Liver (tissue), 9 donors: ENCODE data around the gene VCAM1. TPM values are rescaled to one million over a fixed set of nuclear protein-coding genes. Genes with fewer than 3 reads are reported as not detected.

Experiments
- DNase-seq: peaks from one replicate; pipeline ENCODE4 v3.0.0-alpha.2; 2017; ENCODE audit warnings: low spot score
- H3K27ac ChIP-seq, 2 donors: one replicate each; pipeline ENCODE4 v1.7.0; 2013; ENCODE audit warnings: inconsistent platforms in 2 of 2, low read length in 2 of 2, control low read depth in 1 of 2, low read depth in 1 of 2, mild to moderate bottlenecking in 1 of 2
- H3K27me3 ChIP-seq, 4 donors: one replicate each; pipeline versions ENCODE4 v1.6.1 to v1.7.0; 2013; ENCODE audit warnings: low read length in 3 of 4, inconsistent platforms in 1 of 4, mild to moderate bottlenecking in 1 of 4, moderate library complexity in 1 of 4; ENCODE audit not compliant: control insufficient read depth in 4 of 4, insufficient read depth in 4 of 4
- H3K36me3 ChIP-seq, 4 donors: one replicate each; pipeline versions ENCODE4 v1.6.1 to v1.7.0; 2013; ENCODE audit warnings: low read length in 3 of 4, mild to moderate bottlenecking in 3 of 4, low read depth in 1 of 4, moderate library complexity in 1 of 4; ENCODE audit not compliant: control insufficient read depth in 4 of 4, insufficient read depth in 3 of 4
- H3K4me1 ChIP-seq, 4 donors: one replicate each; pipeline versions ENCODE4 v1.6.1 to v1.7.0; 2013; ENCODE audit warnings: low read length in 3 of 4, mild to moderate bottlenecking in 3 of 4, moderate library complexity in 1 of 4; ENCODE audit not compliant: control insufficient read depth in 4 of 4, insufficient read depth in 4 of 4
- H3K4me3 ChIP-seq, 3 donors: one replicate each; pipeline versions ENCODE4 v1.6.1 to v1.7.0; 2013; ENCODE audit warnings: low read length in 3 of 3, control low read depth in 1 of 3, low read depth in 1 of 3, mild to moderate bottlenecking in 1 of 3
- H3K9ac ChIP-seq, 2 donors: one replicate each; pipeline ENCODE4 v1.7.0; 2013; ENCODE audit warnings: low read length in 2 of 2, mild to moderate bottlenecking in 2 of 2, moderate library complexity in 2 of 2, control low read depth in 1 of 2, low read depth in 1 of 2
- H3K9me3 ChIP-seq, 4 donors: one replicate each; pipeline versions ENCODE4 v1.6.1 to v1.7.0; 2013; ENCODE audit warnings: low read length in 3 of 4; ENCODE audit not compliant: control insufficient read depth in 4 of 4
- EGR1 ChIP-seq, 2 donors: IDR thresholded peaks; 2 replicates each; pipeline ENCODE4 v1.6.1; 2016 to 2018; ENCODE audit warnings: antibody characterized with exemption in 2 of 2, low read depth in 2 of 2
- FOXA1 ChIP-seq: IDR thresholded peaks from 2 replicates; pipeline ENCODE4 v1.6.1; 2016; ENCODE audit warnings: antibody characterized with exemption
- FOXA2 ChIP-seq: IDR thresholded peaks from 2 replicates; pipeline ENCODE4 v1.6.1; 2016; ENCODE audit warnings: antibody characterized with exemption
- GABPA ChIP-seq, 2 donors: IDR thresholded peaks in 1 of 2; conservative IDR thresholded peaks in 1 of 2; 2 replicates each; pipeline ENCODE4 v1.6.1; 2016; ENCODE audit warnings: antibody characterized with exemption in 2 of 2, mild to moderate bottlenecking in 1 of 2, moderate library complexity in 1 of 2
- HNF4A ChIP-seq, 2 donors: conservative IDR thresholded peaks; 2 replicates each; pipeline ENCODE4 v1.6.1; 2016; ENCODE audit warnings: antibody characterized with exemption in 2 of 2, mild to moderate bottlenecking in 2 of 2
- NR2F2 ChIP-seq: IDR thresholded peaks from 2 replicates; pipeline ENCODE4 v1.6.1; 2016; ENCODE audit warnings: antibody characterized with exemption
- RAD21 ChIP-seq, 2 donors: IDR thresholded peaks; 2 replicates each; pipeline ENCODE4 v1.6.1; 2016; ENCODE audit warnings: antibody characterized with exemption in 2 of 2, mild to moderate bottlenecking in 2 of 2
- RXRA ChIP-seq, 2 donors: IDR thresholded peaks; 2 replicates each; pipeline ENCODE4 v1.6.1; 2017 to 2018; ENCODE audit warnings: antibody characterized with exemption in 2 of 2, mild to moderate bottlenecking in 1 of 2
- SP1 ChIP-seq: IDR thresholded peaks from 2 replicates; pipeline ENCODE4 v1.6.1; 2018; ENCODE audit warnings: antibody characterized with exemption, mild to moderate bottlenecking
- TAF1 ChIP-seq: conservative IDR thresholded peaks from 2 replicates; pipeline ENCODE4 v1.6.1; 2016; ENCODE audit warnings: antibody characterized with exemption, mild to moderate bottlenecking
- YY1 ChIP-seq: IDR thresholded peaks from 2 replicates; pipeline ENCODE4 v1.6.1; 2016; ENCODE audit warnings: antibody characterized with exemption, mild to moderate bottlenecking
- WGBS: extraction: QIAGEN DNeasy Blood & Tissue Kit; methylation state at CpG from one replicate; pipeline ENCODE4 v1.1.7; 2013; 5-methylcytosine and 5-hydroxymethylcytosine counted together
- polyA plus RNA-seq, 2 donors: library from polyadenylated mRNA; stranded (reverse) in 1 of 2; unstranded in 1 of 2; fragments of 200-250 nt in 1 of 2; fragments of >200 nt in 1 of 2; fragmentation: Nextera tagmentation in 1 of 2; extraction: Ambion mirVana in 1 of 2; gene quantifications; one replicate each; pipeline versions ENCODE4 v1.2.1 to v1.2.3, GENCODE V29; 2013 to 2015
- total RNA-seq, 2 donors: library from RNA; depleted of rRNA; stranded (reverse); fragments of >200 nt; gene quantifications; one replicate each; pipeline ENCODE4 v1.2.3, GENCODE V29; 2014
- TF ChIP-seq, protein P1 (sequence below): IDR thresholded peaks from 2 replicates; pipeline ENCODE4 v1.6.1; 2016; ENCODE audit warnings: antibody characterized with exemption
- TF ChIP-seq, protein P2 (sequence below): IDR thresholded peaks from 2 replicates; pipeline ENCODE4 v1.6.1; 2016; ENCODE audit warnings: antibody characterized with exemption
- TF ChIP-seq, protein P3 (sequence below): IDR thresholded peaks from 2 replicates; pipeline ENCODE4 v1.6.1; 2016; ENCODE audit warnings: antibody characterized with exemption, mild to moderate bottlenecking
- TF ChIP-seq, protein P4 (sequence below): fragments of 150-350 bp; IDR thresholded peaks from 2 replicates; pipeline ENCODE4 v1.5.1; 2017; ENCODE audit warnings: improper control_type of control experiment, low read depth, low read length; ENCODE audit not compliant: missing input control
- TF ChIP-seq, protein P5 (sequence below): IDR thresholded peaks from 2 replicates; pipeline ENCODE4 v1.6.1; 2016; ENCODE audit warnings: antibody characterized with exemption
- donor health status: healthy.
- donor health status: healthy.
- donor health status: healthy.
- donor health status: healthy.
- donor health status: healthy.

Gene VCAM1
- total and polyA plus RNA-seq, 4 donors: 3.3 to 159 (median 23.7) TPM

DNA sequence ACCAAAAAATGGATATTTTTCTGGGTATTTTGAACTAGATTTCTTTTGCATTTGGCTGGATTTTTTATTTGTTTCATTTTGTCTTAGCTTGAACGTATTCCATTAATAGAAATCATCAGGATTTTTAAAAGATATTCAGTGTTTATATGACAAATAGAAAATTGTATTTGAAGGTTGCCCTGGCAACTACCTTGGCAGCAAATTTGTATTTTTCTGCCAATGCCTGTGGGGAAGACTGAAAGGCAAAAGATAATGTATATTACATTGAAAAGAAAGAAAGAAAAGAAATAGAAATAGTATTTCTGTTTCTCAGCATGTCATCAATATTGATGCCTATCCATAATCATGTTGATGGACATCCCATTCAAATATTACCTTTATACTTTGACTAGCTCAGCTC, 16.8 kb downstream of the VCAM1 start:
- WGBS: 53% methylated on average over 1 of the region's 1 CpG
- Histone ChIP-seq H3K4me1 (no peaks in the 10 kb centered on the region), H3K27me3 (no peaks in the 10 kb centered on the region), H3K36me3 (peaks cover 0 to 2% (median 0%) of the 10 kb centered on the region in 4 donors), H3K4me3 (no peak overlapping the region), H3K27ac (no peak overlapping the region), H3K9me3 (no peaks in the 10 kb centered on the region), H3K9ac (no peak overlapping the region)
- DNase-seq: no peak
- TF ChIP-seq, protein P1, sequence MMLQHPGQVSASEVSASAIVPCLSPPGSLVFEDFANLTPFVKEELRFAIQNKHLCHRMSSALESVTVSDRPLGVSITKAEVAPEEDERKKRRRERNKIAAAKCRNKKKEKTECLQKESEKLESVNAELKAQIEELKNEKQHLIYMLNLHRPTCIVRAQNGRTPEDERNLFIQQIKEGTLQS: no peak
- TF ChIP-seq TAF1 (no peak), HNF4A (conservative IDR thresholded peaks at IDR 0.05) (no peak), SP1 (no peak), YY1 (no peak), GABPA (IDR thresholded peaks at IDR 0.05 in 1 of 2, conservative IDR thresholded peaks at IDR 0.05 in 1 of 2) (no peak), EGR1 (IDR thresholded peaks at IDR 0.05; ENCODE audit: low read depth in 2 of 2) (no peak), RXRA (IDR thresholded peaks at IDR 0.05) (no peak), NR2F2 (no peak), FOXA2 (no peak), RAD21 (IDR thresholded peaks at IDR 0.05) (no peak), FOXA1 (no peak)
- TF ChIP-seq, protein P2, sequence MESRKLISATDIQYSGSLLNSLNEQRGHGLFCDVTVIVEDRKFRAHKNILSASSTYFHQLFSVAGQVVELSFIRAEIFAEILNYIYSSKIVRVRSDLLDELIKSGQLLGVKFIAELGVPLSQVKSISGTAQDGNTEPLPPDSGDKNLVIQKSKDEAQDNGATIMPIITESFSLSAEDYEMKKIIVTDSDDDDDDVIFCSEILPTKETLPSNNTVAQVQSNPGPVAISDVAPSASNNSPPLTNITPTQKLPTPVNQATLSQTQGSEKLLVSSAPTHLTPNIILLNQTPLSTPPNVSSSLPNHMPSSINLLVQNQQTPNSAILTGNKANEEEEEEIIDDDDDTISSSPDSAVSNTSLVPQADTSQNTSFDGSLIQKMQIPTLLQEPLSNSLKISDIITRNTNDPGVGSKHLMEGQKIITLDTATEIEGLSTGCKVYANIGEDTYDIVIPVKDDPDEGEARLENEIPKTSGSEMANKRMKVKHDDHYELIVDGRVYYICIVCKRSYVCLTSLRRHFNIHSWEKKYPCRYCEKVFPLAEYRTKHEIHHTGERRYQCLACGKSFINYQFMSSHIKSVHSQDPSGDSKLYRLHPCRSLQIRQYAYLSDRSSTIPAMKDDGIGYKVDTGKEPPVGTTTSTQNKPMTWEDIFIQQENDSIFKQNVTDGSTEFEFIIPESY: no peak
- TF ChIP-seq, protein P3, sequence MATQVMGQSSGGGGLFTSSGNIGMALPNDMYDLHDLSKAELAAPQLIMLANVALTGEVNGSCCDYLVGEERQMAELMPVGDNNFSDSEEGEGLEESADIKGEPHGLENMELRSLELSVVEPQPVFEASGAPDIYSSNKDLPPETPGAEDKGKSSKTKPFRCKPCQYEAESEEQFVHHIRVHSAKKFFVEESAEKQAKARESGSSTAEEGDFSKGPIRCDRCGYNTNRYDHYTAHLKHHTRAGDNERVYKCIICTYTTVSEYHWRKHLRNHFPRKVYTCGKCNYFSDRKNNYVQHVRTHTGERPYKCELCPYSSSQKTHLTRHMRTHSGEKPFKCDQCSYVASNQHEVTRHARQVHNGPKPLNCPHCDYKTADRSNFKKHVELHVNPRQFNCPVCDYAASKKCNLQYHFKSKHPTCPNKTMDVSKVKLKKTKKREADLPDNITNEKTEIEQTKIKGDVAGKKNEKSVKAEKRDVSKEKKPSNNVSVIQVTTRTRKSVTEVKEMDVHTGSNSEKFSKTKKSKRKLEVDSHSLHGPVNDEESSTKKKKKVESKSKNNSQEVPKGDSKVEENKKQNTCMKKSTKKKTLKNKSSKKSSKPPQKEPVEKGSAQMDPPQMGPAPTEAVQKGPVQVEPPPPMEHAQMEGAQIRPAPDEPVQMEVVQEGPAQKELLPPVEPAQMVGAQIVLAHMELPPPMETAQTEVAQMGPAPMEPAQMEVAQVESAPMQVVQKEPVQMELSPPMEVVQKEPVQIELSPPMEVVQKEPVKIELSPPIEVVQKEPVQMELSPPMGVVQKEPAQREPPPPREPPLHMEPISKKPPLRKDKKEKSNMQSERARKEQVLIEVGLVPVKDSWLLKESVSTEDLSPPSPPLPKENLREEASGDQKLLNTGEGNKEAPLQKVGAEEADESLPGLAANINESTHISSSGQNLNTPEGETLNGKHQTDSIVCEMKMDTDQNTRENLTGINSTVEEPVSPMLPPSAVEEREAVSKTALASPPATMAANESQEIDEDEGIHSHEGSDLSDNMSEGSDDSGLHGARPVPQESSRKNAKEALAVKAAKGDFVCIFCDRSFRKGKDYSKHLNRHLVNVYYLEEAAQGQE: no peak
- TF ChIP-seq, protein P4, sequence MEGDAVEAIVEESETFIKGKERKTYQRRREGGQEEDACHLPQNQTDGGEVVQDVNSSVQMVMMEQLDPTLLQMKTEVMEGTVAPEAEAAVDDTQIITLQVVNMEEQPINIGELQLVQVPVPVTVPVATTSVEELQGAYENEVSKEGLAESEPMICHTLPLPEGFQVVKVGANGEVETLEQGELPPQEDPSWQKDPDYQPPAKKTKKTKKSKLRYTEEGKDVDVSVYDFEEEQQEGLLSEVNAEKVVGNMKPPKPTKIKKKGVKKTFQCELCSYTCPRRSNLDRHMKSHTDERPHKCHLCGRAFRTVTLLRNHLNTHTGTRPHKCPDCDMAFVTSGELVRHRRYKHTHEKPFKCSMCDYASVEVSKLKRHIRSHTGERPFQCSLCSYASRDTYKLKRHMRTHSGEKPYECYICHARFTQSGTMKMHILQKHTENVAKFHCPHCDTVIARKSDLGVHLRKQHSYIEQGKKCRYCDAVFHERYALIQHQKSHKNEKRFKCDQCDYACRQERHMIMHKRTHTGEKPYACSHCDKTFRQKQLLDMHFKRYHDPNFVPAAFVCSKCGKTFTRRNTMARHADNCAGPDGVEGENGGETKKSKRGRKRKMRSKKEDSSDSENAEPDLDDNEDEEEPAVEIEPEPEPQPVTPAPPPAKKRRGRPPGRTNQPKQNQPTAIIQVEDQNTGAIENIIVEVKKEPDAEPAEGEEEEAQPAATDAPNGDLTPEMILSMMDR: no peak
- TF ChIP-seq, protein P5, sequence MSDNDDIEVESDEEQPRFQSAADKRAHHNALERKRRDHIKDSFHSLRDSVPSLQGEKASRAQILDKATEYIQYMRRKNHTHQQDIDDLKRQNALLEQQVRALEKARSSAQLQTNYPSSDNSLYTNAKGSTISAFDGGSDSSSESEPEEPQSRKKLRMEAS: no peak

DNA sequence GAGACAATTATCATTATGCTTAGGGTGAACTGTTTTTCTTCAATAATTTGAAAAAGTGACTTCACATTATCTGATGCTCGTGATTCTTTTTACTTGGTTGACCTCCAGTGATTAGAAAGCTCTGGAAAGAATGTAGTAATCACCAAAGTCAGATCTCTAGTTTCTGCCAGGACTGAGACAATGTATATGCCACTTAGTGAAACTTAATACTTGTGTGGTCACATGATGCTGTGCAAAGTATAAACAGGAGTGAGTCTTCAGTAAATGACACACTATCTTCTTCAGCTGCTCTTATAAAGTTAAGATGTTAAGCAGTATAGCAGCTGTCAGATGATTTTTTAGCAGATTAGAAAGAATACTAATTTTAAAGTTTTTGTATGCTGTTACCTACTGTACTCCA, 17.2 kb downstream of the VCAM1 start:
- no peaks in the 10 kb centered on the region for H3K27me3 ChIP-seq
- peaks cover 0 to 2% (median 0%) of the 10 kb centered on the region in 4 donors for H3K36me3 ChIP-seq
- H3K4me1 ChIP-seq: no peaks in the 10 kb centered on the region
- DNase-seq: no peak
- no peak overlapping the region for H3K27ac ChIP-seq
- H3K4me3 ChIP-seq: no peak overlapping the region
- H3K9me3 ChIP-seq: no peaks in the 10 kb centered on the region
- WGBS: 68% methylated on average over 1 of the region's 1 CpG
- TF ChIP-seq SP1 (no peak), FOXA1 (no peak), RXRA (IDR thresholded peaks at IDR 0.05) (no peak)
- TF ChIP-seq, protein P1: no peak
- H3K9ac ChIP-seq: no peak overlapping the region
